OCI-LY3 (cell line): ENCODE measurements around the gene ALDH3A1.

Experiments
- EZH2phosphoT487 ChIP-seq: fragments of 200-600 bp; shearing (Covaris generic); IDR thresholded peaks from 2 replicates; pipeline ENCODE4 v1.6.1; 2018; ENCODE audit warnings: antibody characterized with exemption, mixed run types, low read depth
- TF ChIP-seq, protein P1 (sequence below): fragments of 200-600, 300-600 bp; sonication (generic); IDR thresholded peaks from 2 replicates; pipeline ENCODE4 v1.5.1; 2014; ENCODE audit warnings: antibody characterized with exemption, low read length, low read depth

DNA sequence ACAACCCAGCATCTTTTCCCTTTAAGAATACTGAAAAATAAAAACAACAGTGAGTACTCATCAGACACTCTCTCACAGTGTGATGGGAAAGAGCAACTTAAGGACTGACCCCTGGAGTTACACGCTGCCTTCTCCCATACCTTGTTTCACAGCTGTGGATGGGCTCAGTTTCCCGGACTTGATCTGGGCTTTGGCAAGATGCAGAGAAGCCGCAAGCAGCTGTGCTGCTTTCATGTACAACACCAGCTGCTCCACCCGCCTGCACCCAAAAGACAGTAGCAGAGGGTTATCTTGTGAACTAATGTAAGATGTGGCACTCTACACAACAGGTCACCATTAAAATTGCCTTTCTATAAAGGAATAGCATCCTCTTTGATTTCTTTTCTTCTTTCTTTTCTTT lies 32.7 kb upstream of the ALDH3A1 start:
- TF ChIP-seq, protein P1, sequence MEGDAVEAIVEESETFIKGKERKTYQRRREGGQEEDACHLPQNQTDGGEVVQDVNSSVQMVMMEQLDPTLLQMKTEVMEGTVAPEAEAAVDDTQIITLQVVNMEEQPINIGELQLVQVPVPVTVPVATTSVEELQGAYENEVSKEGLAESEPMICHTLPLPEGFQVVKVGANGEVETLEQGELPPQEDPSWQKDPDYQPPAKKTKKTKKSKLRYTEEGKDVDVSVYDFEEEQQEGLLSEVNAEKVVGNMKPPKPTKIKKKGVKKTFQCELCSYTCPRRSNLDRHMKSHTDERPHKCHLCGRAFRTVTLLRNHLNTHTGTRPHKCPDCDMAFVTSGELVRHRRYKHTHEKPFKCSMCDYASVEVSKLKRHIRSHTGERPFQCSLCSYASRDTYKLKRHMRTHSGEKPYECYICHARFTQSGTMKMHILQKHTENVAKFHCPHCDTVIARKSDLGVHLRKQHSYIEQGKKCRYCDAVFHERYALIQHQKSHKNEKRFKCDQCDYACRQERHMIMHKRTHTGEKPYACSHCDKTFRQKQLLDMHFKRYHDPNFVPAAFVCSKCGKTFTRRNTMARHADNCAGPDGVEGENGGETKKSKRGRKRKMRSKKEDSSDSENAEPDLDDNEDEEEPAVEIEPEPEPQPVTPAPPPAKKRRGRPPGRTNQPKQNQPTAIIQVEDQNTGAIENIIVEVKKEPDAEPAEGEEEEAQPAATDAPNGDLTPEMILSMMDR = no peak
- no peak for TF ChIP-seq EZH2phosphoT487
